Panc1 (cell line): ENCODE results near the gene DLG2. TPM values are rescaled to one million over a fixed set of nuclear protein-coding genes. Genes with fewer than 3 reads are reported as not detected.

Source experiments
- ATAC-seq: fragments of 200-7000 bp; cut with Tn5 transposase; 2 replicates; pipeline ENCODE4 v1.9.1; 2020; ENCODE audit warnings: mild to moderate bottlenecking, moderate library complexity
- BruUV-seq: library from RNA; stranded (reverse); fragments of 400-500 nt; replicated peaks from 2 replicates; lab custom pipeline; 2021; lab: Mats Ljungman, UMichigan
- CTCF ChIA-PET: fragments of 300-600 bp; sonication (Branson Sonifier 250); formaldehyde crosslinking; loops from one replicate; lab custom pipeline; 2022; ENCODE audit warnings: antibody characterized with exemption; lab: Charles Lee
- POLR2A ChIA-PET: fragments of 300-600 bp; sonication (Branson Sonifier 250); formaldehyde crosslinking; loops from one replicate; lab custom pipeline; 2022; ENCODE audit warnings: antibody characterized with exemption; lab: Charles Lee
- DNase-seq: peaks from one replicate; pipeline ENCODE4 v3.0.0-alpha.2; 2010; ENCODE audit warnings: low read depth, low spot score
- H3K27ac ChIP-seq: 2 replicates; pipeline ENCODE4 v1.5.1; 2011; ENCODE audit warnings: mild to moderate bottlenecking, low read length, inconsistent platforms
- H3K27me3 ChIP-seq: fragments of 200-500 bp; sonication (Bioruptor generic); 2 replicates; pipeline ENCODE4 v1.6.0; 2014; ENCODE audit warnings: low read length, inconsistent platforms; ENCODE audit not compliant: control insufficient read depth, insufficient read depth
- H3K36me3 ChIP-seq: fragments of 200-500 bp; sonication (Bioruptor generic); 2 replicates; pipeline ENCODE4 v1.5.1; 2014; ENCODE audit warnings: inconsistent platforms, mild to moderate bottlenecking, low read length, moderate library complexity; ENCODE audit not compliant: control insufficient read depth, insufficient read depth
- H3K4me1 ChIP-seq: 2 replicates; pipeline ENCODE4 v1.5.1; 2011; ENCODE audit warnings: inconsistent platforms, mild to moderate bottlenecking, low read length, moderate library complexity; ENCODE audit not compliant: control insufficient read depth, insufficient read depth
- H3K4me3 ChIP-seq, 2 experiments: 2 replicates each; pipeline ENCODE4 v1.5.1; 2011 to 2012; ENCODE audit warnings: low read depth in 2 of 2, low read length in 2 of 2, mild to moderate bottlenecking in 2 of 2, inconsistent platforms in 1 of 2, moderate library complexity in 1 of 2
- H3K9me3 ChIP-seq: fragments of 200-500 bp; sonication (Bioruptor generic); 2 replicates; pipeline ENCODE4 v1.5.1; 2014; ENCODE audit warnings: low read depth, mild to moderate bottlenecking, inconsistent platforms, low read length, moderate library complexity; ENCODE audit not compliant: control insufficient read depth, insufficient read depth
- POLR2AphosphoS5 ChIP-seq: IDR thresholded peaks from 2 replicates; pipeline ENCODE4 v1.6.1; 2012; ENCODE audit warnings: mild to moderate bottlenecking, low read depth, low read length, moderate library complexity
- SIN3A ChIP-seq: IDR thresholded peaks from 2 replicates; pipeline ENCODE4 v1.6.1; 2012; ENCODE audit warnings: low read depth, mild to moderate bottlenecking, low read length, moderate library complexity, borderline replicate concordance; ENCODE audit not compliant: insufficient read depth
- TCF7L2 ChIP-seq: IDR thresholded peaks from 2 replicates; pipeline ENCODE4 v1.6.1; 2011; ENCODE audit warnings: mild to moderate bottlenecking, low read depth, low read length, inconsistent platforms
- in situ Hi-C: cut with HindIII; loops from 2 replicates; pipeline ENCODE4 v1.10.0; 2016; ENCODE audit warnings: low sequenced_read_pairs, low pct_unique_long_range_greater_than_20kb
- intact Hi-C: fragments of 100-400 bp; cut with micrococcal nuclease; formaldehyde crosslinking; loops from one replicate; pipeline ENCODE4 v1.10.0; 2022; ENCODE audit not compliant: unreplicated experiment
- total RNA-seq: library from RNA; stranded (reverse); gene quantifications from one replicate; pipeline ENCODE4 v1.2.1, GENCODE V29; 2021; ENCODE audit not compliant: unreplicated experiment
- TF ChIP-seq, protein P1 (sequence below): fragments of 450-650 bp; IDR thresholded peaks from 2 replicates; pipeline ENCODE4 v1.5.1; 2017; ENCODE audit warnings: mild to moderate bottlenecking
- TF ChIP-seq, protein P2 (sequence below), 2 experiments: IDR thresholded peaks; 2 replicates each; pipeline ENCODE4 v1.6.1; 2011 to 2012; ENCODE audit warnings: low read depth in 2 of 2, control low read depth in 1 of 2, low read length in 1 of 2, mild to moderate bottlenecking in 1 of 2, moderate library complexity in 1 of 2; ENCODE audit not compliant: insufficient read depth in 1 of 2

Gene DLG2
- total RNA-seq, 1 experiment from 2014 or later: 4.2 TPM

GRCh38 chr11:85263328-85263727 lies 363.8 kb downstream of the DLG2 start:
- ChIA-PET CTCF (no interaction called here), POLR2A (no interaction called here)
- intact Hi-C loops: no loop called here
- no peaks in the 10 kb centered on the region for H3K27me3 ChIP-seq
- in situ Hi-C loops: no loop called here
- ATAC-seq (no peak), DNase-seq (no peak)
- H3K4me1 ChIP-seq: no peaks in the 10 kb centered on the region
- BruUV-seq: no TSS peak
- TF ChIP-seq, protein P1, sequence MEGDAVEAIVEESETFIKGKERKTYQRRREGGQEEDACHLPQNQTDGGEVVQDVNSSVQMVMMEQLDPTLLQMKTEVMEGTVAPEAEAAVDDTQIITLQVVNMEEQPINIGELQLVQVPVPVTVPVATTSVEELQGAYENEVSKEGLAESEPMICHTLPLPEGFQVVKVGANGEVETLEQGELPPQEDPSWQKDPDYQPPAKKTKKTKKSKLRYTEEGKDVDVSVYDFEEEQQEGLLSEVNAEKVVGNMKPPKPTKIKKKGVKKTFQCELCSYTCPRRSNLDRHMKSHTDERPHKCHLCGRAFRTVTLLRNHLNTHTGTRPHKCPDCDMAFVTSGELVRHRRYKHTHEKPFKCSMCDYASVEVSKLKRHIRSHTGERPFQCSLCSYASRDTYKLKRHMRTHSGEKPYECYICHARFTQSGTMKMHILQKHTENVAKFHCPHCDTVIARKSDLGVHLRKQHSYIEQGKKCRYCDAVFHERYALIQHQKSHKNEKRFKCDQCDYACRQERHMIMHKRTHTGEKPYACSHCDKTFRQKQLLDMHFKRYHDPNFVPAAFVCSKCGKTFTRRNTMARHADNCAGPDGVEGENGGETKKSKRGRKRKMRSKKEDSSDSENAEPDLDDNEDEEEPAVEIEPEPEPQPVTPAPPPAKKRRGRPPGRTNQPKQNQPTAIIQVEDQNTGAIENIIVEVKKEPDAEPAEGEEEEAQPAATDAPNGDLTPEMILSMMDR: no peak
- TF ChIP-seq POLR2AphosphoS5 (no peak), SIN3A (no peak), TCF7L2 (no peak)
- TF ChIP-seq, protein P2, sequence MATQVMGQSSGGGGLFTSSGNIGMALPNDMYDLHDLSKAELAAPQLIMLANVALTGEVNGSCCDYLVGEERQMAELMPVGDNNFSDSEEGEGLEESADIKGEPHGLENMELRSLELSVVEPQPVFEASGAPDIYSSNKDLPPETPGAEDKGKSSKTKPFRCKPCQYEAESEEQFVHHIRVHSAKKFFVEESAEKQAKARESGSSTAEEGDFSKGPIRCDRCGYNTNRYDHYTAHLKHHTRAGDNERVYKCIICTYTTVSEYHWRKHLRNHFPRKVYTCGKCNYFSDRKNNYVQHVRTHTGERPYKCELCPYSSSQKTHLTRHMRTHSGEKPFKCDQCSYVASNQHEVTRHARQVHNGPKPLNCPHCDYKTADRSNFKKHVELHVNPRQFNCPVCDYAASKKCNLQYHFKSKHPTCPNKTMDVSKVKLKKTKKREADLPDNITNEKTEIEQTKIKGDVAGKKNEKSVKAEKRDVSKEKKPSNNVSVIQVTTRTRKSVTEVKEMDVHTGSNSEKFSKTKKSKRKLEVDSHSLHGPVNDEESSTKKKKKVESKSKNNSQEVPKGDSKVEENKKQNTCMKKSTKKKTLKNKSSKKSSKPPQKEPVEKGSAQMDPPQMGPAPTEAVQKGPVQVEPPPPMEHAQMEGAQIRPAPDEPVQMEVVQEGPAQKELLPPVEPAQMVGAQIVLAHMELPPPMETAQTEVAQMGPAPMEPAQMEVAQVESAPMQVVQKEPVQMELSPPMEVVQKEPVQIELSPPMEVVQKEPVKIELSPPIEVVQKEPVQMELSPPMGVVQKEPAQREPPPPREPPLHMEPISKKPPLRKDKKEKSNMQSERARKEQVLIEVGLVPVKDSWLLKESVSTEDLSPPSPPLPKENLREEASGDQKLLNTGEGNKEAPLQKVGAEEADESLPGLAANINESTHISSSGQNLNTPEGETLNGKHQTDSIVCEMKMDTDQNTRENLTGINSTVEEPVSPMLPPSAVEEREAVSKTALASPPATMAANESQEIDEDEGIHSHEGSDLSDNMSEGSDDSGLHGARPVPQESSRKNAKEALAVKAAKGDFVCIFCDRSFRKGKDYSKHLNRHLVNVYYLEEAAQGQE (IDR thresholded peaks at IDR 0.05; ENCODE audit: insufficient read depth in 1 of 2, low read depth in 2 of 2, low read length in 1 of 2): no peak
- no peaks in the 10 kb centered on the region for H3K9me3 ChIP-seq
- no peak overlapping the region for H3K4me3 ChIP-seq
- no peaks in the 10 kb centered on the region for H3K36me3 ChIP-seq
- no peak overlapping the region for H3K27ac ChIP-seq

DNA sequence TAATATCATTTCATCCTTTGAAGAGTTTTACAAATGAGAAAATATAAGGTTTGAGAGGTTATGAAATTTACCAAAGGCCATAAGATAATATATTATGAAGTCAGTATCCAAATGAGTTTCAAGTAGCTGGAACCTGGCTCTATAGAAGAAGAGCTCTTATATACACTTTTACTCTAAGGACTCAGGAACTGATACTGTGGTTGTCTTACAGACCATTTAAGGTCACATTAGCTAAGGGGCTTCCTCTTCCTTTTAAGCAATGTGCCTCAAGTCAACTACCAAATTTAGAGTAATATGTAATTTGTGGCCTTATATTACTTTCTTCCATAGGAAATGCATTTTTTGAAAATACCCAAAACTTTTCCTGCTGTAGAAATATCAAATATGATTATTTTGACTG lies 369.3 kb downstream of the DLG2 start:
- H3K4me3 ChIP-seq: no peak overlapping the region
- ATAC-seq (no peak), DNase-seq (no peak)
- BruUV-seq: no TSS peak
- ChIA-PET CTCF (no interaction called here), POLR2A (no interaction called here)
- H3K36me3 ChIP-seq: no peaks in the 10 kb centered on the region
- H3K4me1 ChIP-seq: no peaks in the 10 kb centered on the region
- H3K27me3 ChIP-seq: no peaks in the 10 kb centered on the region
- intact Hi-C loops: no loop called here
- TF ChIP-seq, protein P1: no peak
- TF ChIP-seq TCF7L2: no peak
- TF ChIP-seq, protein P2 (IDR thresholded peaks at IDR 0.05; ENCODE audit: insufficient read depth in 1 of 2, low read depth in 2 of 2, low read length in 1 of 2): no peak
- no peaks in the 10 kb centered on the region for H3K9me3 ChIP-seq
- in situ Hi-C loops: no loop called here
- H3K27ac ChIP-seq: no peak overlapping the region
